Parathyroid adenoma (tissue), 2 donors: ENCODE results near the gene RASAL1.
"Not testable (repeated sequence)": the region's sequence is repeated elsewhere in the genome, so short reads cannot be mapped to it uniquely, and the experiment has no call there.

Experiments used
- H2AFZ ChIP-seq: fragments of 300-600 bp; sonication (generic); one replicate; pipeline ENCODE4 v1.7.0; 2017; ENCODE audit warnings: antibody characterized with exemption, mild to moderate bottlenecking
- H3K27ac ChIP-seq: fragments of 300-600 bp; sonication (generic); one replicate; pipeline ENCODE4 v1.7.0; 2017
- H3K27me3 ChIP-seq: fragments of 300-600 bp; sonication (generic); one replicate; pipeline ENCODE4 v1.7.0; 2017; ENCODE audit warnings: low read length; ENCODE audit not compliant: control insufficient read depth, insufficient read depth
- H3K36me3 ChIP-seq: fragments of 300-600 bp; sonication (generic); one replicate; pipeline ENCODE4 v1.7.0; 2017; ENCODE audit warnings: low read length; ENCODE audit not compliant: control insufficient read depth, insufficient read depth
- H3K4me1 ChIP-seq: fragments of 300-600 bp; sonication (generic); one replicate; pipeline ENCODE4 v1.7.0; 2017; ENCODE audit warnings: control low read depth
- H3K4me2 ChIP-seq: fragments of 300-600 bp; sonication (generic); one replicate; pipeline ENCODE4 v1.7.0; 2017; ENCODE audit warnings: low read length
- H3K4me3 ChIP-seq: fragments of 300-600 bp; sonication (generic); one replicate; pipeline ENCODE4 v1.7.0; 2017; ENCODE audit warnings: low read depth, low read length
- H3K79me2 ChIP-seq: fragments of 300-600 bp; sonication (generic); one replicate; pipeline ENCODE4 v1.7.0; 2017; ENCODE audit warnings: control low read depth
- H3K9ac ChIP-seq: fragments of 300-600 bp; sonication (generic); one replicate; pipeline ENCODE4 v1.7.0; 2017; ENCODE audit warnings: mild to moderate bottlenecking
- H3K9me3 ChIP-seq: fragments of 300-600 bp; sonication (generic); one replicate; pipeline ENCODE4 v1.7.0; 2017; ENCODE audit warnings: low read length; ENCODE audit not compliant: control insufficient read depth
- CTCF ChIP-seq: fragments of 300-600 bp; sonication (generic); IDR thresholded peaks from one replicate; pipeline ENCODE4 v1.7.0; 2017; ENCODE audit warnings: antibody characterized with exemption, mild to moderate bottlenecking
- donor health status: primary hyperparathyroidism.

RASAL1 gene

GRCh38 chr12:113119980-113120669 lies 15.4 kb downstream of the RASAL1 start:
- H3K79me2 ChIP-seq = peaks cover 10% of the 10 kb centered on the region
- no peaks in the 10 kb centered on the region for H3K36me3 ChIP-seq
- no peaks in the 10 kb centered on the region for H3K9me3 ChIP-seq
- H3K4me2 ChIP-seq = no peak overlapping the region
- H3K27ac ChIP-seq = no peak overlapping the region
- no peak for TF ChIP-seq CTCF
- H3K4me1 ChIP-seq = peaks cover 20% of the 10 kb centered on the region
- no peak overlapping the region for H3K9ac ChIP-seq
- no peak overlapping the region for H2AFZ ChIP-seq
- H3K4me3 ChIP-seq = no peak overlapping the region
- no peaks in the 10 kb centered on the region for H3K27me3 ChIP-seq

- no peaks in the 10 kb centered on the region for H3K27me3 ChIP-seq
- no peaks in the 10 kb centered on the region for H3K9me3 ChIP-seq
- no peak overlapping the region for H3K4me3 ChIP-seq
- no peak overlapping the region for H3K9ac ChIP-seq
- peaks cover 13% of the 10 kb centered on the region for H3K4me1 ChIP-seq
- TF ChIP-seq CTCF = no peak
- H3K27ac ChIP-seq = no peak overlapping the region
- H2AFZ ChIP-seq = no peak overlapping the region
- H3K79me2 ChIP-seq = peaks cover 7% of the 10 kb centered on the region
- no peak overlapping the region for H3K4me2 ChIP-seq
- H3K36me3 ChIP-seq = no peaks in the 10 kb centered on the region
Measured at GRCh38 chr12:113118142-113118541, 17.4 kb downstream of the RASAL1 start.

GRCh38 chr12:113117684-113118083 lies 17.9 kb downstream of the RASAL1 start:
- not testable (repeated sequence) for H3K9ac ChIP-seq, H3K27me3 ChIP-seq, H3K36me3 ChIP-seq, H3K27ac ChIP-seq, H3K79me2 ChIP-seq, H3K4me2 ChIP-seq, H3K9me3 ChIP-seq, H2AFZ ChIP-seq, H3K4me1 ChIP-seq, H3K4me3 ChIP-seq

- Histone ChIP-seq H3K4me1 (peaks cover 9% of the 10 kb centered on the region), H2AFZ (no peak overlapping the region), H3K27me3 (no peaks in the 10 kb centered on the region), H3K9ac (no peak overlapping the region), H3K9me3 (no peaks in the 10 kb centered on the region), H3K4me3 (no peak overlapping the region), H3K79me2 (peaks cover 6% of the 10 kb centered on the region), H3K27ac (peak overlapping the region; percentile 16), H3K4me2 (no peak overlapping the region), H3K36me3 (no peaks in the 10 kb centered on the region)
- no peak for TF ChIP-seq CTCF
Measured at GRCh38 chr12:113116875-113117274, 18.7 kb downstream of the RASAL1 start.

GRCh38 chr12:113115455-113116126 lies 20.0 kb downstream of the RASAL1 start:
- no peak overlapping the region for H3K27ac ChIP-seq

More at GRCh38 chr12:113115455-113116126, 20.0 kb downstream of the RASAL1 start:
- no peaks in the 10 kb centered on the region for H3K9me3 ChIP-seq
- H3K36me3 ChIP-seq = no peaks in the 10 kb centered on the region
- H3K79me2 ChIP-seq = peaks cover 6% of the 10 kb centered on the region
- TF ChIP-seq CTCF = no peak
- H3K4me1 ChIP-seq = peaks cover 9% of the 10 kb centered on the region
- H3K27me3 ChIP-seq = no peaks in the 10 kb centered on the region
- no peak overlapping the region for H2AFZ ChIP-seq
- H3K4me3 ChIP-seq = no peak overlapping the region
- H3K9ac ChIP-seq = no peak overlapping the region
- no peak overlapping the region for H3K4me2 ChIP-seq
